NCI-H524 (cell line): Measurements from ENCODE around the gene GPX4.

Experiments
- DNase-seq, 2 experiments: peaks; one replicate each; lab custom pipeline; 2025; lab: John Stamatoyannopoulos, UW

Gene GPX4

GRCh38 chr19:1084024-1084868 is 19.5 kb upstream of the GPX4 start:
- DNase-seq, result peak in 1 of 2 experiments; percentile 46

DNA sequence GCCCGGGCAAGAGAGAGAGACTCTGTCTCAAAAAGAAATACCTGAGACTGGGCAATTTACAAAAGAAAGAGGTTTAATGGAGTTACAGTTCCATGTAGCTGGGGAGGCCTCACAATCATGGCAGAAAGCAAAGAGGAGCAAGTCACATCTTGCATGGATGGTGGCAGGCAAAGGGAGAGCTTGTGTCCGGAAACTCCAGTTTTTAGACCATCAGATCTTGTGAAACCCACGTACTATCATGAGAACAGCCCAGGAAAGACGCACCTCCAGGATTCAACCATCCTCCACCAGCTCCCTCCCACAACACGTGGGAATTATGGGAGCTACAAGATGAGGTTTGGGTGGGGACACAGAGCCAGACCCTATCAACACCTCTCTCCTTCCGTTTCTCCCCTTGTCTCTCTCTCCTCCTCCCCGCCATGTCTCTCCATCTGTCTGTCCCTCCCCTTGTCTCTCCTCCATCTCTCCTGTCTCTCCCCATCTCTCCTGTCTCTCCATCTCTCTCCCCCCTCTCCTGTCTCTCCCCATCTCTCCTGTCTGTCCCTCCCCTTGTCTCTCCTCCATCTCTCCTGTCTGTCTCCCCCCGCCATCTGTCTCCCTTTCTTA is 18.6 kb upstream of the GPX4 start:
- no peak for DNase-seq

- DNase-seq, result no peak
These were observed 17.9 kb upstream of the GPX4 start for GRCh38 chr19:1085676-1086442.

GRCh38 chr19:1086613-1087012 is 17.2 kb upstream of the GPX4 start:
- no peak for DNase-seq

GRCh38 chr19:1087813-1088415 is 15.9 kb upstream of the GPX4 start:
- DNase-seq, result no peak

DNA sequence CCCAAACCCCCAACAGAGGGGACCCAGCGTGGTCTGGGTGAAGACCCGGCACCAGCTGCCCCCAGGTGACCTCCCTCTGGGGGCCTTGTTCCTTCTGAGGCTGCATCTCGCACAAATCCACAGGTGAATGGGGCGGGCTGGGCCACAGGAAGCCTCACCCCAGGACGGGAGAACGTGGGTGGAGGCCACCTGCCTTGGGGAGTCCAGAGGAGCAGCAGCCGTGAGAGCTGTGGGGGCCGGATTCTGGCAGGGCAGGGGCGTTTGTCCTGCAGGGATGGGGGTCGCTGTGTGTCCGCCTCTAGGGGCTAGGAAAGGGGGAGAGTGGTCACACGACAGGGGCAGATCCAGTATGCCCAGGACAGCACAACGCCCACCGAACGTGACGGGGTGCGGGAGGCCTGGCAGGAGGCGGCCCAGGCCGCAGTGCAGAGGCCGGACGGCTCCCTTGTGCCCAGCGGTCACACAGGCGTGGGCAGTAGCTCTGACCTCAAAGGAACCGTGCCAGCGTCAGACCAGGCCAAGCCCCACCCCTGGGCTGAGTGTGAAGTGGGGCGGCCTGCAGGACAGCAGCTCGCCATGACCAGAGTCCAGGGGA is 15.3 kb upstream of the GPX4 start:
- no peak for DNase-seq

- no peak for DNase-seq
These were observed 14.5 kb upstream of the GPX4 start for GRCh38 chr19:1089126-1089771.

GRCh38 chr19:1089891-1090290 is 13.9 kb upstream of the GPX4 start:
- DNase-seq, result no peak

GRCh38 chr19:1090731-1091543 is 12.9 kb upstream of the GPX4 start:
- DNase-seq, result no peak

DNA sequence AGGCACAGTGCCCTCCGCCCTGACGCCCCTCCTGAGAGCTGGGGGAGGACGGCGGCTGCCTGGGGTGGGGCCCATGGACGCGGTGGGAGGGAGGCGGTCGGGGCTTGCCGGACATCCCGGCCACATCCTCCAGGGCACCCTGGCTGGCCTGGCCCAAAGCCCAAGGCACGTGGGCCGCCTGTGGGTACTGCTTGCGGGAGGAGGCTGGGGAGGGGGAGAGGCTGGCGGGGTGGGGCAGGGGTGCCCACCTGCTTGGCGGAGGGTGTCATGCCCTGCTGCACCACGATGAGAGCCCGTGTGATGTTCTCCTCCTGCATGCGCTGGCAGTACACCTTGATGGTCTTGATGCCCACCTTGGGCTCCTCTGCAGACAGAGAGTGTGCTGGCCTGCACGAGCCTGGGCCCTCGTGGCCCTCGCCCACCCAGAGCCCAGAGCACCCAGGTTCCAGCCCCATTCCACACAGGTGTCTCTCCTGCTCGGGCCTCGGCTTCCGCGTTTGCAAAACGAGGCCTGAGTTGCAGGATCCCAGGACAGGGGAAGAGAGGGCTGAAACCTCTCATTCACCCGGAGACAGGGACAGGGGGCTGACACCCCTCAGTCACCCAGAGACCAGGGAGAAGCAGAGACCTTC is 12.1 kb upstream of the GPX4 start:
- no peak for DNase-seq

- no peak for DNase-seq
These were observed 10.5 kb upstream of the GPX4 start for GRCh38 chr19:1093330-1093729.

- no peak for DNase-seq
These were observed 9.8 kb upstream of the GPX4 start for GRCh38 chr19:1093811-1094553.

DNA sequence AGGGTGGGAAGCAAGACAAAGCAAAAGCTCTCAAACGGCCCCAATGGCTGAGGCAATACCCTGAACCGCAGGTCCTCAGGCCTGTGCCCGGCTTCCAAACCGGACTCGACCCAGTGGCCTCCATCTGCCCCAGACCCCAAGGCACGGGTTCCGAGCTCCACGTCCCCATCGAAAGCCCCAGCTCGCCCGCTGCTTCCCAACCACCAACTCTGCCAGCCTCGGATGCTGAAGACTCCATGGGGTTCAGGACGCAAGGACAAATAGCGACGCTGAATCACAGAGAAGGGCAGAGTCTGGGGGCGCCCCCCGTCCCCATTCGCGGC is 9.2 kb upstream of the GPX4 start:
- no peak for DNase-seq

- DNase-seq, result peak; percentile 96 to 99
These were observed 8.7 kb upstream of the GPX4 start, which contains the start of gene POLR2E for GRCh38 chr19:1094978-1095701. TSS of gene POLR2E (minus strand) at chr19:1095375. CDS start at chr19:1095315, 60 bp downstream.

DNA sequence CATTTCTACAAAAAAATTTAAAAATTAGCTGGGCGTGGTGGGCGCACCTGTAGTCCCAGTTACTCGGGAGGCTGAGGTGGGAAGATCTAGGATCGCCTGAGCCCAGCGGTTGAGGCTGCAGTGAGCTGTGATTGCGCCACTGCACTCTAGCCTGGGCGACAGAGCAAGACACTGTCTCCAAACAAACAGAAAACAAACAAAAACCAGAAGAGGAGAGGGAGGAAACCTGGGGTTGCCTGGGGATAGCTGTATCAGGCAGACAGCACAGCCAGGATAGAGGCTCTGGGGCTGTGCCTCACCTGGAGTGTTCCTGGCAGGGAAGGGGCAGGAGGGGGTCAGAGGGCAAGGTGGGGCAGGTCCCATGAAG is 6.0 kb upstream of the GPX4 start:
- no peak for DNase-seq

GRCh38 chr19:1098177-1099051 is 5.4 kb upstream of the GPX4 start:
- no peak for DNase-seq

- no peak for DNase-seq
These were observed 2.5 kb upstream of the GPX4 start for GRCh38 chr19:1101337-1101698.
